ENCODE measurements around the gene NUDT2. TPM values are rescaled to one million over a fixed set of nuclear protein-coding genes. Genes with fewer than 3 reads are reported as not detected.

The NUDT2 gene
- total RNA-seq, 6 experiments from 2014 or later = 4.9 to 13.7 (median 11.2) TPM

- Histone ChIP-seq H3K9me3 (no peaks in the 10 kb centered on the region), H3K4me3 (no peak overlapping the region), H3K27me3 (no peaks in the 10 kb centered on the region), H3K36me3 (no peaks in the 10 kb centered on the region), H3K27ac (no peak overlapping the region), H3K4me1 (no peaks in the 10 kb centered on the region)
- intact Hi-C loops (cut with DNase I) = no loop called here
- DNase-seq = no peak
- TF ChIP-seq POLR2A (IDR thresholded peaks at IDR 0.05) = no peak
- no peak for TF ChIP-seq CTCF (IDR thresholded peaks at IDR 0.05)
- ATAC-seq = no peak
- 71% methylated on average over 2 of the region's 2 CpGs for whole genome bisulfite sequencing (ENCODE audit: insufficient coverage, low coverage, low lambda C conversion rate, missing lambda C conversion rate)
Observed at GRCh38 chr9:34322899-34323591, 6.3 kb upstream of the NUDT2 start.

- ATAC-seq (no peak), DNase-seq (no peak)
- H3K4me1 ChIP-seq = peaks cover 0 to 17% (median 1%) of the 10 kb centered on the region in 4 donors
- no peaks in the 10 kb centered on the region for H3K9me3 ChIP-seq
- intact Hi-C loops (cut with DNase I) = no loop called here
- no peaks in the 10 kb centered on the region for H3K36me3 ChIP-seq
- H3K27me3 ChIP-seq = no peaks in the 10 kb centered on the region
- no peak overlapping the region for H3K4me3 ChIP-seq
- TF ChIP-seq CTCF (IDR thresholded peaks at IDR 0.05) (no peak), POLR2A (IDR thresholded peaks at IDR 0.05) (no peak)
- no peak overlapping the region for H3K27ac ChIP-seq
- WGBS (ENCODE audit: insufficient coverage, low coverage, low lambda C conversion rate, missing lambda C conversion rate) = 79% methylated on average over 1 of the region's 1 CpG
Observed at GRCh38 chr9:34326690-34327089, 2.7 kb upstream of the NUDT2 start.

- H3K36me3 ChIP-seq = no peaks in the 10 kb centered on the region
- intact Hi-C loops (cut with DNase I) = no loop called here
- peak overlapping the region; percentile 48 to 84 (median 57) for H3K4me3 ChIP-seq
- DNase-seq (no peak), ATAC-seq (no peak)
- no peaks in the 10 kb centered on the region for H3K27me3 ChIP-seq
- no peaks in the 10 kb centered on the region for H3K9me3 ChIP-seq
- no peak overlapping the region for H3K27ac ChIP-seq
- 3% methylated on average over 11 of the region's 11 CpGs for WGBS (ENCODE audit: insufficient coverage, low coverage, low lambda C conversion rate, missing lambda C conversion rate)
- peaks cover 0 to 26% (median 4%) of the 10 kb centered on the region in 4 donors for H3K4me1 ChIP-seq
- no peak for TF ChIP-seq CTCF (IDR thresholded peaks at IDR 0.05)
- no peak for TF ChIP-seq POLR2A (IDR thresholded peaks at IDR 0.05)
Observed at GRCh38 chr9:34328500-34328986, 826 bp upstream of the NUDT2 start.

- H3K9me3 ChIP-seq = no peaks in the 10 kb centered on the region
- DNase-seq (no peak), ATAC-seq (no peak)
- H3K4me1 ChIP-seq = peaks cover 0 to 26% (median 4%) of the 10 kb centered on the region in 4 donors
- TF ChIP-seq POLR2A (IDR thresholded peaks at IDR 0.05) = no peak
- no peak for TF ChIP-seq CTCF (IDR thresholded peaks at IDR 0.05)
- no peak overlapping the region for H3K27ac ChIP-seq
- H3K36me3 ChIP-seq = no peaks in the 10 kb centered on the region
- no peaks in the 10 kb centered on the region for H3K27me3 ChIP-seq
- intact Hi-C loops (cut with DNase I) = loop anchor here in 1 of 2 donors (5.0 kb wide), 1 partner anchor 46 kb away; the partner anchor contains the start of gene MYORG
- WGBS (ENCODE audit: insufficient coverage, low coverage, low lambda C conversion rate, missing lambda C conversion rate) = 78% methylated on average over 1 of the region's 1 CpG
- no peak overlapping the region for H3K4me3 ChIP-seq
Observed at GRCh38 chr9:34331196-34331595, 1.8 kb downstream of the NUDT2 start.
